NCI-H1105 (cell line): ENCODE measurements around the gene DESI1.
A peak's percentile ranks its signal among the peaks of the same experiment; 100 is the strongest.
"Not testable (repeated sequence)": the region's sequence is repeated elsewhere in the genome, so short reads cannot be mapped to it uniquely, and the experiment has no call there.

Experiments
- DNase-seq: peaks from one replicate; lab custom pipeline; 2025; lab: John Stamatoyannopoulos, UW

DESI1 gene

DNA sequence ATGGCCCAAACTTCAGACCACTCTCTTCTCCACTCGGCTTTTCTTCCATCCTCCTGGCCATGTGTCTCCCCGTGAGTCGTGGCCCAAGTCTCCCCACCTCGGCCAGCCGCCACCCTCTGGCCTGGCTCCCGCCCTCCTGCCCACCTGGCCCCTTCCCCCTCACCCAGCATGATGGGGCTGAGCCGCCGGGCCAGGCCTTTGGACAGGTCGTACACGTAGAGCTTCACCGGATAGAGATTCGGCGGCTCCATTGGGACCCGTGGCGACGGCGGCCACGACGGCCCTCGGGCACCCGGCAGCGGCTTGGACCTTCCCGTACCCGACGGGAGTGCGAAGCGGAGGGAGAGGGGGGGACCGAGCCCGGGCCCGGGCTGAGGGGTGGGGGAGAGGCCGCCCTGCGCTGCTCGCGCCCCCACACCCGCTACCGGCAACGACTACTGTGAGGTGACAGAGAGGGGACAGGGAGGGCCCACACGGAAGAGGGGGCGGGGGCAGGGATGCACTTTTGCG lies at the start of gene DESI1:
Gene DESI1, minus strand, starts transcription at position 455 of the 510 bp plus-strand sequence. Its CDS starts 204 bp downstream, at position 251.
- DNase-seq = no peak

DNA sequence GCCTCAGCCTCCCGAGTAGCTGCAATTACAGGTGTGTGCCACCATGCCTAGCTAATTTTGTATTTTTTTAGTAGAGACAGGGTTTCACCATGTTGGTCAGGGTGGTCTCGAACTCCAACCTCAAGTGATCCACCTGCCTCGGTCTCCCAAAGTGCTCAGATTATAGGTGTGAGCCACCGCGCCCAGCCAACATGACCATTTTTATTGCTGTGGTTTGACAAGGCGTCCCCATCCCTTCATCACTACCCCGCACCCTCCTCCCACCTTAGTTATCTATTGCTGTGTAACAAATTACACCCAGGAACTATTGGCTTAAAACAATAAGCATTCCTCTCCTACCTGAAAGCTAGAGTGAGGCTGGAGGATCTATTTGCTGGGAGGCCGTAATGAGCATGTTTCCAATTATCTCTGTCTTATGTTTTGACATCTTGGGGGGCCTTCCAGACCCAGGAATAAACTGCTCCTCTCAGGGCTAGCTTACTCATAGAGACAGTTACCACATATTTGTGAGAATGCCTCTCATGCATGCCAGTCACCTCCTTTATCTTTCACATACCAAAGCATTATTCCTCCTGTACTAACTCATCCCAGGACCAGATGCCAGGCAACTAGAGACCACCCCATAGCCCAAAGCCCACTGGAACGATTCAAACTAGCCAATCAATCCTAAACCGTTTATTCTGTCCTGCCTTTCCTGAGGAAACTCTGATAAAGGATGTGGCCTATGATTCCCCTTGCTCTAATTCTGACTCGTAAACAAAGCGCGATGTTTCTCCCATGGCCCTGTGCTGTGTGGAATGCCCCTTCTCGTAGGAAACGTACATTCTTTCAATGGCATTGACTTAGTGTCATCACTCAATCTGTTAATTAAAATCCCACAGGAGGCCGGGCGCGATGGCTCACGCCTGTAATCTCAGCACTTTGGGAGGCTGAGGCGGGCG lies 48.4 kb upstream of the DESI1 start:
- DNase-seq = no peak

DNA sequence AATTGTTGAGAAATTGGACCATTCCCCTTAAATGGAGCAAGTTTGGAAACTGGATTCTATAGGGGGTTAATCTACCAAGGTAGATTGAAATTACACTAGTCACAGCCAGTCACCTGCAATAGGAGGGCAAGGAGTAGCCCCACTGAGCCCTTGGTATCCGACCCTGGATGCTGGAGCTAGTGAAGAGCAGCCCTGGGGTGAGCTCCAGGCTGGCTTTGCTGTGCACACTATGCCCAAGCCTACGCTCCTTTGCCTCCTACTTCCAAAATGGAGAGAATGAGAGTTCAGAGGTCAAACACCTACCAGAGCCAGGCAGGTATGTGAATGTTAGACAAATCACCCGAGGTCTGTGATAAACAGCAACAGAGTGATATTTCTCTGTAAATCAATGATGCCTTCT lies 44.1 kb upstream of the DESI1 start:
- DNase-seq = no peak

DNA sequence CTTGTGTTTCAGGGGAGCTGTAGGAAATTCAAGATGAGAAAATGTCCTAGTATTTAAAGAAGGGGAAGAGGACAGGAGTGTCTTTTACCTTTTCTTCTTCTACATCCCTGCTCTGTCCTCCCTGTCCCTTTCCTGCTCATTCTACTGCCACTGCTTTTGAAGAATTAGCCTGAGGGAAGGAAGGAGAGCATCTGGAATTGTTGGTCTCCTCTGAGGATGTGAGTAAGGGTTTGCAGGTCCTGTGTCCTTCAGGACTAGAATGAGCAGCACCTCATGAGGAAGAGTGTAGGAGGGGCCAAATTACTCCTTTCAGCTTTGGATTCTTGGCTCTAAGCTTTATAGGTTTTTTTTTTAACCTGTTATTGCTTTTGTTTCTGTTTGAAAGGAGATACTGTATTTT lies 43.6 kb upstream of the DESI1 start:
- DNase-seq = no peak

DNA sequence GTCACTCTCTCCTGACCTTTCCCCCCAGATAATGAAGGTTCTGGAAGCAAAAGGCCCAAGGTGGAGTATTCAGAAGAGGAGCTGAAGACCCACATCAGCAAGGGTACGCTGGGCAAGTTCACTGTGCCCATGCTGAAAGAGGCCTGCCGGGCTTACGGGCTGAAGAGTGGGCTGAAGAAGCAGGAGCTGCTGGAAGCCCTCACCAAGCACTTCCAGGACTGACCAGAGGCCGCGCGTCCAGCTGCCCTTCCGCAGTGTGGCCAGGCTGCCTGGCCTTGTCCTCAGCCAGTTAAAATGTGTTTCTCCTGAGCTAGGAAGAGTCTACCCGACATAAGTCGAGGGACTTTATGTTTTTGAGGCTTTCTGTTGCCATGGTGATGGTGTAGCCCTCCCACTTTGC lies 42.8 kb upstream of the DESI1 start:
- DNase-seq = not testable (repeated sequence)

DNA sequence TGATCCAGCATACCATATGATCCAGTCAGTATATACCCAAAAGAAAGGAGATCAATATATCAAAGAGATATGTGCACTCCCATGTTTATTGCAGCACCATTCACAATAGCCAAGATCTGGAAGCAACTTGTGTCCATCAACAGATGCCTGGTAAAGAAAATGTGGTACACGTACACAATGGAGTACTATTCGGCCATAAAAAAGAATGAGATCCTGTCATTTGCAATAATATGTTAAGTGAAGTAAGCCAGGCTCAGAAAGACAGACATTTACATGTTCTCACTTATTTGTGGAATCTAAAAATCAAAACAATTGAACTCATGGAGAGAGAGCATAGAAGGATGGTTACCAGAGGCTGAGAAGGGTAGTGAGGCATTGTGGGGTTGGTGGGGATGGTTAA lies 40.9 kb upstream of the DESI1 start:
- DNase-seq = no peak

DNA sequence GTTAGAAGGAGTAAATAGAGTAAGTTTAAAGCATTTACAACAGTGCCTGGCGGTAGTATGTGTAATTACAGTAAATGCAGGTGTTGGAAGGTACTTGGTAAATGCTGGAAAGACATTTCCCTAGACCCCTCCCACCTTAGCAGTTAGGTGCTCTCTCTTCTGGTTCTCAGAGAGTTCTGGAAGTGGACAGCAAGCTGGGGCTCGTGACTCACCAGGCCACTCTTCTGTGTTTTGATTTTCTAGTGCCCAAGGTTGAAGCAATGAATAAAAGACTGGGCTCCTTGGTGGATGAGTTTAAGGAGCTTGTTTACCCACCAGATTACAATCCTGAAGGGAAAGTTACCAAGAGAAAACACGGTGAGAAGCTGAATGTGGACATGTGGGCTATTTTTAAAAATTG lies 40.2 kb upstream of the DESI1 start:
- DNase-seq = no peak

DNA sequence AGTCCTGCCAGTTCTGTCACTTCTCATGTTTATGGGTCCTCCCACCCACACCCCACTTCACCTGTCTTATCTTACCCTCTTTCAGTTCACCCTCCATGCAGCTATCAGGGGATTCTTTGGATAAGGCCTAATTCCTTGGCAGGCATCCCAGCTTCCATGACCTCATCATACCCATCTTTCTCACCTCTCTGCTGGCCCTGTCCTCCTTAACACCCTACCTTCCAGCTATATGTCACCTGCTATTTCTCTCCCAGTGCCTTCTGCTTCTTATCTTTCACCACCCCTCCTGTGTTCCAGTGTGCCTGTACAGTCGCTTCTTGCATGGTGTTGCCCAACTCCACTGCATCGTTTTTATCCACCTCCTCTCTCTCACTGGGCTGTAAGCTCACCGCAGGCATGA lies 39.6 kb upstream of the DESI1 start:
- peak; percentile 10 for DNase-seq

DNA sequence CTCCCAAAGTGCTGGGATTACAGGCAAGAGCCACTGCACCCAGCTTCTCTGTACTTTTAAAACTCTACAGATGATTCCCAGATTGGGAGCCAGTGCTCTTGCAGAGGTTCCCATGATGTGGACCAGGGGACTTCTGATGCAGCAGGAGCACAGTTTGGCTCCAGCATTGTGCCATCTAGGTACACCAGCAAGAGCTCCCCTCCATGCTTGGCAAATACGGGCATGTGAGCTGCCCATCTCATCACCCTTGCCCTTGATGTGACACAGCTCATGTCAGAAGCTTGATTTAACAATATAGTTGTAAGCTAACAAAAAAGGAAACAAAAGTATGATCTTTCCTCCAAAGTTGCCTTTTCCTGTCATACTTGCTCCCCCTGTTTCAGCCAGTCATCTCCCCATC lies 39.1 kb upstream of the DESI1 start:
- no peak for DNase-seq

DNA sequence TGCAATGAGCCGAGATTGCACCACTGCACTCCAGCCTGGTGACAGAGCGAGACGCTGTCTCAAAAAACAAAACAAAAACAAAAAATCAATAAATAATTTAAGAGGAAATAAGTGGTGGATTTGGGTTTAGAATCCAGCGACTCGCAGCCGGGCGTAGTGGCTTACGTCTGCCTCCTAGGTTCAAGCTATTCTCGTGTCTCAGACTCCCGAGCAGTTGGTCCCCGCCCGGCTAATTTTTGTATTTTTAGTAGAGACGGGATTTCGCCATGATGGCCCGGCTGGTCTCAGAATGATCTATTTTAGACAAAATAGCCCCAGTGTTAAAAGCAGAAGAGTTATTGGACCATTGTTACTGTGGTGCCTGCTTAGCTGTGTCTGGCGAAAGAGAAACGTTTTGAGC lies 38.0 kb upstream of the DESI1 start:
- no peak for DNase-seq

DNA sequence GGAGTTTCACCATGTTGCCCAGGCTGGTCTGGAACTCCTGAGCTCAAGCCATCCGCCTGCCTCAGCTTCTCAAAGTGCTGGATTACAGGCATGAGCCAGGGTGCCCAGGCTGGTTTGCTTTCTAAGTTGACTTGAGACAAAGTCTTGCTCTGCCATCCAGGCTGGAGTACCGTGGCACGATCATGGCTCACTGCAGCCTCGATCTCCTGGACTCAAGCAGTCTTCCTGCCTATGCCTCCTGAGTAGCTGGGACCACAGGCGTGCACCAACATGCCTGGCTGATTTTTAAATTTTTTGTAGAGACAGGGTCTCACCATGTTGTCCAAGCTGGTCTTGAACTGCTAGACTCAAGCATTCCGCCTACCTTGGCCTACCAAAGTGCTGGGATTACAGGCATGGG lies 36.9 kb upstream of the DESI1 start:
- no peak for DNase-seq

DNA sequence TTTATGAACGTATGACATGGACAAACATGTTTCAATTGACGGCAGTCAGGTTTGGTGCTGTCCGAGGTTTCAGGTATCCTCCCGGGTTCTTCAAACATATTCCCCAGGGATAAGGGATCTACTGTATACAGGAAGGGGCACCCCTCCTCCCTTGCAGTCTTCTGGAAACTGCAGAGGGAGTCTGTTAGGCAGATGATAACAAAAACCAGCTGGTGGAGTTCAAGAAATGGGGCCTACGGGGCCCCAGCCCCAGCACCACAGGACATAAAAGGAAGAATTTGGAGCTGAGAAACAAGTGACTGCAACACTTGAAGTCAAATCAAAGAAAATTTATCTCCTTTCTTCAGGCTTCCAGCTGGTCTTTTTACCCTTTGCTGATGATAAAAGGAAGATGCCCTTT lies 35.7 kb upstream of the DESI1 start:
- DNase-seq = no peak

DNA sequence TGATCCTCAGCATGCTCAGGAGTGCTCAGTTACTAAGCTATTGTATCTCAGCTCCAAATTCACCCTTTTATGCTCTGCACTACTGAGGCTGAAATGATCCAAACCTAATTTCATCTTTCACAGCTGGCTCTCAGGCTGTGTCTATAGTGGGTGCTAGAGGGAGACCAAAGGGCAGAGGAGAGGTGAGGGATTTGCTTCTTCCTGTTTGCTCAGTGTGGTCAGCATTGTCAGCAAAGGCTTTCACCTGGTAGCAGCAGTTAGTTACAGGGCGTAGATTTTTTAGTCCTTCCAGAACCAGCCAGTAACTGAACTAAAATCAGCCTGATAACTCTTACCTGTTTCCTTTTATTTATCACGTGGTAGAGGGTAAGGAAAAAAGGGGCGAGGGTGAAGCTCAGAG lies 33.5 kb upstream of the DESI1 start:
- DNase-seq = no peak

DNA sequence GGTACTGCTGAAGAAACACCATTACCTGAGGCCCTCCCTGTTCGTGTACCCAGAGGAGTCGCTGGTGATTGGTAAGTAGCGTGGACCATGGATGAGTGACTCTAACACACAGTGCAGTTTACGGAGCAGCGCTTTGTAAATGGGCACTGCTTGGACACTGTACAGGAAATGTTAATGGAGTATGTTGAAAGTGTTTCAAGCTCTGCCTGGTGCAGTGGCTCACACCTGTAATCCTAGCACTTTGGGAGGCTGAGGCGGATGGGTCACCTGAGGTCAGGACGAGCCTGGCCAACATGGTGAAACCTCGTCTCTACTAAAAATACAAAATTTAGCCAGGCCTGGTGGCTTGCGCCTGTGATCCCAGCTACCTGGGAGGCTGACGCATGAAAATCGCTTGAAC lies 30.0 kb upstream of the DESI1 start:
- no peak for DNase-seq

DNA sequence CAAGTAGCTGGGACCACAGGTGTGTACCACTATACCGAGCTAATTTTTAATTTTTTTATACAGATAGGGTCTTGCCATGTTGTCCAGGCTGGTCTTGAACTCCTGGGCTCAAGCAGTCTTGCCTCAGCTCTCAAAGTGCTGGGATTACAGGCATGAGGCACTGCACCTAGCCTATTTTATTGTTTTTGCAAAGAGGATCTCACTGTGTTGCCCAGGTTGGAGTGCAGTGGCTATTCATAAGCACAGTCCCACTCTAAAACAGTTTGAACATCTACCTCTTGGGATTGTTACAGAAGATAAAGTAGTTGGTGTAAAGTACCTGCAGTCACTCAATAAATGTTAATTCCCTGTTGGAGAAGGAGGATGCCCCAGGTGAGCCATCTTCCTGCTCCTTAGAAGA lies 29.4 kb upstream of the DESI1 start:
- no peak for DNase-seq

DNA sequence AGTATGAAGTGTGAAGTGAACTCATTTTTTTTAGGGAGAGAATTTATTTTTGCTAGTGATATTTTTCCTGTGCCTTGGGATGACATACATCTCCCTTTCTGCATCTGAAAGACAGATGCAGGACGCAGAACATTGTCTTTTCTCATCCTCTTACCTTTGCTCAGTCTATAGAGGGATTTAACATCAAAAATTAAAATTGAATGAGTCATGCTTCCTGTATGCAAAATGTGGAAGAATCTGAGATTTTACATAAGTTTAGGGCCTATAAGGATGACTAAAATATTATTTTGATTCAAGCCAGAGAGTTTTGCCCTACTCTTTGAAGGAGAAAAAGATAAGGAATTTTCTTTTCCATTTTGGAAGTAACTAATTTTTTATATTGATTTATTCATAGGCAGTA lies 27.6 kb upstream of the DESI1 start:
- no peak for DNase-seq

DNA sequence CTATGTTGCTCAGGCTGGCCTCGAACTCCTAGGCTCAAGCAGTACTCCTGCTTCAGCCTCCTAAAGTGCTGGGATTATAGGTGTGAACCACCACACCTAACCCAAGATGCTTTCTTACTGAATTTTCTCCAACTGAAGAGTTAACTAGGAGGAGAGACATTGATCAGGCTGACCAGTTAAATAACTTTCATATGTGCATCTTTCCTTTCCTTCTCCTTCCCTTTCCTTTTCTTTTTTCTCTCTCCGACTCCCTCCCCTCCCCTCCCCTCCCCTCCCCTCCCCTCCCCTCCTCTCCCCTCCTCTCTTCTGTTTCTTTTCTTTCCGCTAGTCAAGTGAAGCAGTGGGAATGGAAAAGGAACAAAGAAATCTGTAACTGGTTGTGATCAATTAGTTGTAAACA lies 26.9 kb upstream of the DESI1 start:
- DNase-seq = no peak

DNA sequence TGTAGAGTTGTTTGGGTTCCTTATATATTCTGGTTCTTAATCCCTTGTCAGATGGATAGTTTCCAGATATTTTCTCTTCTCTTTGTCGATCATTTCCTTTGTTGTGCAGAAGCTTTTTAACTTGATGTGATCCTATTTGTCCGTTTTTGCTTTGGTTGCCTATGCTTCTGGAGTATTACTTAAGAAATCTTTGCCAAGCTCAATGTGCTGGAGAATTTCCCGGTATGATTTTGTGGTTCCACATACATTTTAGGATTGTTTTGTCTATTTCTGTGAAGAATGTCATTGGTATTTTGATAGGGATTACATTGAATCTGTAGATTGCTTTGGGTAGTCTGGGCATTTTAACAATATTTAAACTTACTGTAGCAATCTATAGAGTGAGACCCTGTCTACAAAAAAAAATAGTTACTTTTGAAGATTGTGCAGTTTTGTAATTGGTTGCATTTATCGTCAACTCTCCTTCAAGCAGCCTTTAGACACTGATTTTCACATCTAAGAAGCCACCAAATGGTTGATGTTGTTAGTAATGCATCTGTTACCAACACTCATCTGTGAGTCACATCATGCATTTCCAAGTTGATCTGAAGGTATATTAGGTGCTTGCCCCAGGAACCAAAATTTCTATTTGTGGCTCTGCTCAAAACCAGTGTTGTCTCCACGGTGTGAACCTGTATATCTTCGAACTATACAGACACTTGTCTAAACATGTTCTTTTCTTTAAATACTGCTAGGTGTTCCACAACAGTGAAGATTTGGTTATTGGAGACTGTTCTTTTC lies 21.7 kb upstream of the DESI1 start:
- DNase-seq = no peak

DNA sequence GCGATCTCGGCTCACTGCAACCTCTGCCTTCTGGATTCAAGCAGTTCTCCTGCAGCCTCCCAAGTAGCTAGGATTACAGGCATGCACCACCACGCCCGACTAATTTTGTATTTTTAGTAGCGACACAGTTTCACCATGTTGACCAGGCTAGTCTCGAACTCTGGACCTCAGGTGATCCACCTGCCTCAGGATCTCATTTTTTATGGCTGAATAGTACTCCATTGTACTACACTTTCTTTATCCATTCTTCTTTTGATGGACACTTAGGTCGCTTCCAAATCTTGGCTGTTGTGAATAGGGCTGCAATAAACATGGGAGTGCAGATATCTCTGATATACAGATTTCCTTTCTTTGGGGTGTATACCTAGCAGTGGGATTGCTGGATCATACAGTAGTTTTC lies 21.0 kb upstream of the DESI1 start:
- DNase-seq = no peak

DNA sequence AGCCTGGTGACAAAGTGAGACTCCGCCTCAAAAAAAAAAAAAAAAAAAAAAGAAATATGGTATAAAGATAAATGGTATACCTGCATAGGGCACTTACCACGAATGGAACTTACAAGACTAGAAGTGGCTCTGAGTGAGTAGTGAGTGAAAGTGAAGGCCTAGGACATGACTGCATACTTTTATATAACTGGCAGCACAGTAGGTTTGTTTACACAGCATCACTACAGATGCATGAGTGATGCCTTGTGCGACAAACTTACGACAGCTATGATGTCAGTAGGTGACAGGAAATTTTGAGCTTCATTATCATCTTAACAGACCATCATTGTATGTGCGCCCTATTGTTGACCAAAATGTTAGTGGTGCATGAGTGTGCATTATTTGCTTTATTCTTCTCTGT lies 17.9 kb upstream of the DESI1 start:
- no peak for DNase-seq

DNA sequence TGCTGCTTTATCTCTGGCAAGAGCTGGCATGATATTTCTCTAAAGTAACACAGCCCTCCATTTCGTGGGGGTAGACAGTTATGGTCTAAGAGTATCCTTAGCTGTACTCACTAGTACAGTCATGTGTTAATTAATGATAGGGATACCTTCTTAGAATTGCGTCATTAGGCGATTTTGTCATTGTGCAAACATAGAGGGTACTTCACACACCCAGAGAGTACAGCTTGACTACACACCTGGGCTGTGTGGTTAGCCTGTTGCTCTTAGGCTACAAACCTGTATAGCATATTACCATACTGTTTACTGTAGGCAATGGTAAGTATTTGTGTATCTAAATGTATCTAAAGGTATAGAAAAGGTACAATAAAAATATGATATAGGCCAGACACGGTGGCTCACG lies 17.3 kb upstream of the DESI1 start:
- DNase-seq = no peak

DNA sequence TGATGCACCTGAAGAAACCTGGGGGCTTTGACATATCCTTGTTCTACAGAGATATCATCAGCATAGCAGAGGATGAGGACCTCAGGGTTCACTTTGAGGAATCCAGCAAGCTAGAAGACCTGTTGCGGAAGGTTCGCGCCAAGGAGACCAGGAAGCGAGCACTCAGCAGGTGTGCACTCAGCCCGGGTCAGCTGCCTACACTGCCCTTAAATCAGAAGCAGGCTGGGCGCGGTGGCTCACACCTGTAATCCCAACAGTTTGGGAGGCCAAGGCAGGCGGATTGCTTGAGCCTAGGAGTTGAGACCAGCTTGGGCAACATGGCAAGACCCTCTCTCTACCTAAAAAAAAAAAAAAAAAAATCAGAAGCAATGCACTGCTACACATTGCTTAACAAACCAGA lies 16.8 kb upstream of the DESI1 start:
- DNase-seq = not testable (repeated sequence)

DNA sequence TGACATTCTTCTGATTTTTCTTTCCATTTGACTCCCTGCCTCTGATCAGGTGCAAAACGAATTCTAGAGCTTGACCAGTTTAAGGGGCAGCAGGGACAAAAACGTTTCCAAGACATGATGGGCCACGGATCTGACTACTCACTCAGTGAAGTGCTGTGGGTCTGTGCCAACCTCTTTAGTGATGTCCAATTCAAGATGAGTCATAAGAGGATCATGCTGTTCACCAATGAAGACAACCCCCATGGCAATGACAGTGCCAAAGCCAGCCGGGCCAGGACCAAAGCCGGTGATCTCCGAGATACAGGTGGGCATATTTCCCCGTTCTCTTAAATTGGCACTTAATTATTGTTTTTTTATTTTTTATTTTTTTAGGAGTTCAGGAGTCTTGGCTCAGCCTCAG lies 15.6 kb upstream of the DESI1 start:
- no peak for DNase-seq
